GM12872 (cell line): ENCODE results near the gene TEDC2.
A peak's percentile ranks its signal among the peaks of the same experiment; 100 is the strongest.

Source experiments
- CTCF ChIP-seq: IDR thresholded peaks from 3 replicates; pipeline ENCODE4 v1.5.1; 2011; ENCODE audit warnings: low read depth, mild to moderate bottlenecking, low read length, moderate library complexity; ENCODE audit not compliant: insufficient read depth

TEDC2 gene

GRCh38 chr16:2472488-2472864, 12.6 kb downstream of the TEDC2 start:
- no peak for TF ChIP-seq CTCF

GRCh38 chr16:2472885-2473445, 13.1 kb downstream of the TEDC2 start:
- no peak for TF ChIP-seq CTCF

GRCh38 chr16:2473446-2473926, 13.6 kb downstream of the TEDC2 start:
- TF ChIP-seq CTCF: no peak

GRCh38 chr16:2473999-2474876, 14.3 kb downstream of the TEDC2 start:
- peak; percentile 49 for TF ChIP-seq CTCF

GRCh38 chr16:2474877-2475412, 15.0 kb downstream of the TEDC2 start, which contains the start of gene TBC1D24:
TBC1D24 (plus strand) TSS chr16:2475127; CDS start chr16:2496149, 21,022 bp downstream.
- TF ChIP-seq CTCF: no peak

- no peak for TF ChIP-seq CTCF
Measured at GRCh38 chr16:2475413-2476344, 15.8 kb downstream of the TEDC2 start.
